HG03280 (cell line): ENCODE results near the gene COPS4.
"Not testable (repeated sequence)": the region's sequence is repeated elsewhere in the genome, so short reads cannot be mapped to it uniquely, and the experiment has no call there.

Source experiments
- ATAC-seq: cut with Tn5 transposase; IDR thresholded peaks from one replicate; pipeline ENCODE4 v1.9.1; 2021; ENCODE audit warnings: mild to moderate bottlenecking, moderate library complexity; ENCODE audit not compliant: unreplicated experiment

COPS4 gene

GRCh38 chr4:83080561-83080960 is 45.6 kb downstream of the COPS4 start:
- ATAC-seq = no peak

GRCh38 chr4:83082777-83083176 is 47.8 kb downstream of the COPS4 start:
- ATAC-seq = no peak

GRCh38 chr4:83083925-83084475 is 49.0 kb downstream of the COPS4 start:
- no peak for ATAC-seq

- ATAC-seq = not testable (repeated sequence)
Observed at GRCh38 chr4:83084956-83085355, 50.0 kb downstream of the COPS4 start.

GRCh38 chr4:83089410-83090157 is 54.6 kb downstream of the COPS4 start:
- ATAC-seq = no peak

- ATAC-seq = no peak
Observed at GRCh38 chr4:83093060-83093640, 58.2 kb downstream of the COPS4 start.

- ATAC-seq = no peak
Observed at GRCh38 chr4:83096397-83096796, 61.4 kb downstream of the COPS4 start.

GRCh38 chr4:83104991-83105390 is 70.0 kb downstream of the COPS4 start:
- no peak for ATAC-seq

GRCh38 chr4:83107631-83108030 is 72.6 kb downstream of the COPS4 start:
- no peak for ATAC-seq

GRCh38 chr4:83108101-83108861 is 73.3 kb downstream of the COPS4 start:
- ATAC-seq = no peak

- ATAC-seq = peak; percentile 30
Observed at GRCh38 chr4:83109480-83110222, 74.7 kb downstream of the COPS4 start.

- ATAC-seq = peak; percentile 85
Observed at GRCh38 chr4:83110223-83110945, 75.4 kb downstream of the COPS4 start.

GRCh38 chr4:83110970-83111750 is 76.2 kb downstream of the COPS4 start:
- no peak for ATAC-seq

GRCh38 chr4:83111751-83112141 is 76.8 kb downstream of the COPS4 start:
- ATAC-seq = not testable (repeated sequence)

GRCh38 chr4:83112231-83112630 is 77.2 kb downstream of the COPS4 start:
- ATAC-seq = peak; percentile 31

- ATAC-seq = no peak
Observed at GRCh38 chr4:83112678-83113428, 77.9 kb downstream of the COPS4 start.

GRCh38 chr4:83113429-83113786 is 78.4 kb downstream of the COPS4 start:
- ATAC-seq = no peak

- peak; percentile 32 for ATAC-seq
Observed at GRCh38 chr4:83114576-83114975, 79.6 kb downstream of the COPS4 start, which contains the start of gene PLAC8. Gene PLAC8, minus strand, starts transcription at chr4:83114729. Its CDS starts 6,808 bp downstream, at chr4:83107921.

GRCh38 chr4:83115000-83115399 is 80.0 kb downstream of the COPS4 start:
- ATAC-seq = no peak
